Transverse colon (tissue), 3 donors: ENCODE measurements around the gene ELOVL1.

ENCODE experiments used
- CTCF ChIP-seq, 5 experiments: fragments of 200-600 bp in 3 of 5; fragments of 450-650 bp in 2 of 5; sonication (generic) in 3 of 5; IDR thresholded peaks; 1 replicate in 2 of 5; 2 replicates in 3 of 5; pipeline ENCODE4 v1.5.1; 2016 to 2017; ENCODE audit warnings: antibody characterized with exemption in 5 of 5, inconsistent platforms in 3 of 5, mild to moderate bottlenecking in 2 of 5, moderate library complexity in 1 of 5
- EP300 ChIP-seq: sonication (generic); formaldehyde crosslinking; IDR thresholded peaks from one replicate; pipeline ENCODE4 v1.6.1; 2017; ENCODE audit warnings: antibody characterized with exemption, low read depth
- POLR2A ChIP-seq: fragments of 450-650 bp; IDR thresholded peaks from one replicate; pipeline ENCODE4 v1.6.1; 2016; ENCODE audit warnings: antibody characterized with exemption, mild to moderate bottlenecking, moderate library complexity

GRCh38 chr1:43349594-43350306 lies 18.1 kb downstream of the ELOVL1 start:
- TF ChIP-seq CTCF (IDR thresholded peaks at IDR 0.05), result no peak
- TF ChIP-seq POLR2A, result no peak
- no peak for TF ChIP-seq EP300
